ENCODE measurements around the gene PNPLA7.
"Not testable (repeated sequence)": the region's sequence is repeated elsewhere in the genome, so short reads cannot be mapped to it uniquely, and the experiment has no call there.

PNPLA7 gene

GRCh38 chr9:137564134-137564533, 13.9 kb upstream of the PNPLA7 start:
- CTCF ChIA-PET = interaction anchor here (1.2 kb wide), 1 partner anchor 14 kb away, joined by 4 read pairs; no protein-coding TSS in a partner anchor
- peaks cover 34% of the 10 kb centered on the region for H3K36me3 Mint-ChIP-seq

GRCh38 chr9:137558127-137558526, 7.9 kb upstream of the PNPLA7 start:
- CTCF ChIA-PET = interaction anchor here (0.7 kb wide), 1 partner anchor 458 kb away, joined by 3 read pairs; no protein-coding TSS in a partner anchor
- Mint-ChIP-seq H3K36me3 (peaks cover 38% of the 10 kb centered on the region), H3K9me3 (no peaks in the 10 kb centered on the region), H3K4me1 (peaks cover 8% of the 10 kb centered on the region), H3K4me3 (no peak overlapping the region), H3K27ac (no peak overlapping the region), H3K27me3 (no peaks in the 10 kb centered on the region)
- DNase-seq = no peak

More at GRCh38 chr9:137564134-137564533, 13.9 kb upstream of the PNPLA7 start:
- no peak overlapping the region for H3K27ac Mint-ChIP-seq
- H3K4me1 Mint-ChIP-seq = peaks cover 2% of the 10 kb centered on the region
- no peak overlapping the region for H3K4me3 Mint-ChIP-seq
- H3K9me3 Mint-ChIP-seq = no peaks in the 10 kb centered on the region
- no peak for DNase-seq
- H3K27me3 Mint-ChIP-seq = no peaks in the 10 kb centered on the region

- DNase-seq = no peak
- Mint-ChIP-seq H3K4me3 (no peak overlapping the region), H3K27ac (peak overlapping the region; percentile 56), H3K9me3 (no peaks in the 10 kb centered on the region), H3K27me3 (no peaks in the 10 kb centered on the region), H3K4me1 (peaks cover 16% of the 10 kb centered on the region), H3K36me3 (peaks cover 33% of the 10 kb centered on the region)
- CTCF ChIA-PET = no interaction called here
These were observed 6.1 kb upstream of the PNPLA7 start for GRCh38 chr9:137556069-137556838.

GRCh38 chr9:137555179-137555578, 5.0 kb upstream of the PNPLA7 start:
- no peaks in the 10 kb centered on the region for H3K9me3 Mint-ChIP-seq
- peaks cover 18% of the 10 kb centered on the region for H3K4me1 Mint-ChIP-seq
- no peak for DNase-seq
- CTCF ChIA-PET = no interaction called here
- no peaks in the 10 kb centered on the region for H3K27me3 Mint-ChIP-seq
- H3K36me3 Mint-ChIP-seq = peaks cover 32% of the 10 kb centered on the region
- no peak overlapping the region for H3K27ac Mint-ChIP-seq
- no peak overlapping the region for H3K4me3 Mint-ChIP-seq

GRCh38 chr9:137554349-137554748, 4.1 kb upstream of the PNPLA7 start:
- Mint-ChIP-seq H3K9me3 (no peaks in the 10 kb centered on the region), H3K4me3 (no peak overlapping the region), H3K36me3 (peaks cover 25% of the 10 kb centered on the region), H3K4me1 (peaks cover 23% of the 10 kb centered on the region), H3K27me3 (no peaks in the 10 kb centered on the region), H3K27ac (peak overlapping the region; percentile 21)
- DNase-seq = no peak
- CTCF ChIA-PET = interaction anchor here (0.6 kb wide), 1 partner anchor 18 kb away, joined by 3 read pairs; no protein-coding TSS in a partner anchor

GRCh38 chr9:137553654-137554053, 3.5 kb upstream of the PNPLA7 start:
- Mint-ChIP-seq H3K36me3 (peaks cover 24% of the 10 kb centered on the region), H3K4me1 (peaks cover 25% of the 10 kb centered on the region)
- H3K9me3 Mint-ChIP-seq, H3K4me3 Mint-ChIP-seq, DNase-seq, H3K27ac Mint-ChIP-seq, CTCF ChIA-PET, H3K27me3 Mint-ChIP-seq: not testable (repeated sequence)

GRCh38 chr9:137552022-137552768, 2.0 kb upstream of the PNPLA7 start:
- Mint-ChIP-seq H3K9me3 (no peaks in the 10 kb centered on the region), H3K36me3 (peaks cover 22% of the 10 kb centered on the region), H3K4me3 (peak overlapping the region; percentile 85), H3K27ac (peak overlapping the region; percentile 77), H3K27me3 (no peaks in the 10 kb centered on the region), H3K4me1 (peaks cover 28% of the 10 kb centered on the region)
- DNase-seq = no peak
- CTCF ChIA-PET = interaction anchor here (1.0 to 1.7 kb wide), 4 partner anchors 11 to 27 kb away, joined by 4 to 7 read pairs (median 4); partner anchors contain the start of gene DPH7

GRCh38 chr9:137551264-137552021, 1.2 kb upstream of the PNPLA7 start, which contains the start of gene MRPL41:
Gene MRPL41 (plus strand): TSS chr9:137551879. CDS start chr9:137552082, 203 bp downstream.
- Mint-ChIP-seq H3K4me3 (peak within 1 kb of the TSS; percentile 85), H3K36me3 (peaks cover 19% of the 10 kb centered on the region), H3K4me1 (peaks cover 28% of the 10 kb centered on the region), H3K27ac (peak within 1 kb of the TSS; percentile 77), H3K27me3 (peaks cover 3% of the 10 kb centered on the region), H3K9me3 (no peaks in the 10 kb centered on the region)
- CTCF ChIA-PET = interaction anchor here (1.0 to 1.7 kb wide), 5 partner anchors 10 to 28 kb away, joined by 4 to 8 read pairs (median 5); partner anchors contain the start of gene DPH7
- peak; percentile 91 for DNase-seq

- Mint-ChIP-seq H3K4me1 (peaks cover 28% of the 10 kb centered on the region), H3K36me3 (peaks cover 16% of the 10 kb centered on the region), H3K4me3 (peak overlapping the region; percentile 85)
- CTCF ChIA-PET = interaction anchor here (1.3 kb wide), 1 partner anchor 16 kb away, joined by 8 read pairs; no protein-coding TSS in a partner anchor
- H3K9me3 Mint-ChIP-seq, H3K27me3 Mint-ChIP-seq, H3K27ac Mint-ChIP-seq: not testable (repeated sequence)
- DNase-seq = peak; percentile 60
These were observed 709 bp upstream of the PNPLA7 start for GRCh38 chr9:137550958-137551263.

GRCh38 chr9:137547687-137548543, 2.3 kb downstream of the PNPLA7 start:
- H3K4me3 Mint-ChIP-seq = no peak overlapping the region
- H3K36me3 Mint-ChIP-seq = peaks cover 3% of the 10 kb centered on the region
- no peak overlapping the region for H3K27ac Mint-ChIP-seq
- peaks cover 3% of the 10 kb centered on the region for H3K27me3 Mint-ChIP-seq
- H3K4me1 Mint-ChIP-seq = peaks cover 22% of the 10 kb centered on the region
- no peaks in the 10 kb centered on the region for H3K9me3 Mint-ChIP-seq
- DNase-seq = no peak
- CTCF ChIA-PET = no interaction called here

GRCh38 chr9:137545123-137545522, 5.1 kb downstream of the PNPLA7 start:
- H3K9me3 Mint-ChIP-seq = no peaks in the 10 kb centered on the region
- no peak overlapping the region for H3K27ac Mint-ChIP-seq
- peaks cover 12% of the 10 kb centered on the region for H3K4me1 Mint-ChIP-seq
- no peak for DNase-seq
- CTCF ChIA-PET = interaction anchor here (1.1 kb wide), 1 partner anchor 27 kb away, joined by 4 read pairs; no protein-coding TSS in a partner anchor
- H3K36me3 Mint-ChIP-seq = no peaks in the 10 kb centered on the region
- no peak overlapping the region for H3K4me3 Mint-ChIP-seq
- H3K27me3 Mint-ChIP-seq = peaks cover 3% of the 10 kb centered on the region

GRCh38 chr9:137544176-137544760, 5.9 kb downstream of the PNPLA7 start:
- Mint-ChIP-seq H3K36me3 (no peaks in the 10 kb centered on the region), H3K4me1 (peaks cover 5% of the 10 kb centered on the region), H3K27ac (no peak overlapping the region), H3K27me3 (peaks cover 3% of the 10 kb centered on the region), H3K9me3 (no peaks in the 10 kb centered on the region), H3K4me3 (no peak overlapping the region)
- DNase-seq = no peak
- CTCF ChIA-PET = no interaction called here

All from activated naive CD4-positive, alpha-beta T cell treated with anti-CD3 and anti-CD28 coated beads, Interleukin-2, amount 10 ng/mL, durations not matched to agents 7 days and 5 days (primary cell).